Loucy (cell line): Measurements from ENCODE around the gene CACNA1C.

Source experiments
- H2AFZ ChIP-seq: fragments of 200-600 bp; sonication (generic); 2 replicates; pipeline ENCODE4 v1.6.0; 2016; ENCODE audit warnings: antibody characterized with exemption, mild to moderate bottlenecking, low read length, moderate library complexity
- H3F3A ChIP-seq: fragments of 200-600 bp; 2 replicates; pipeline ENCODE4 v1.6.0; 2016; ENCODE audit warnings: antibody characterized with exemption, low read depth, mild to moderate bottlenecking
- H3K27me3 ChIP-seq: fragments of 200-600 bp; sonication (generic); 2 replicates; pipeline ENCODE4 v1.6.1; 2014; ENCODE audit warnings: low read length, mild to moderate bottlenecking; ENCODE audit not compliant: insufficient read depth, poor library complexity, severe bottlenecking
- H3K36me3 ChIP-seq: fragments of 200-600 bp; sonication (generic); 2 replicates; pipeline ENCODE4 v1.6.1; 2016; ENCODE audit warnings: low read length; ENCODE audit not compliant: insufficient read depth
- H3K4me1 ChIP-seq: fragments of 200-600 bp; sonication (generic); 2 replicates; pipeline ENCODE4 v1.5.1; 2014; ENCODE audit warnings: low read length, mild to moderate bottlenecking; ENCODE audit not compliant: insufficient read depth, poor library complexity, severe bottlenecking
- H3K4me2 ChIP-seq: fragments of 200-600 bp; sonication (generic); 2 replicates; pipeline ENCODE4 v1.6.0; 2014; ENCODE audit warnings: antibody characterized with exemption, low read length, low read depth, mild to moderate bottlenecking; ENCODE audit not compliant: poor library complexity, severe bottlenecking
- H3K4me3 ChIP-seq: fragments of 200-600 bp; sonication (generic); 2 replicates; pipeline ENCODE4 v1.5.1; 2014; ENCODE audit warnings: low read length, mild to moderate bottlenecking, mixed read lengths; ENCODE audit not compliant: poor library complexity, severe bottlenecking
- H3K79me2 ChIP-seq: fragments of 200-600 bp; sonication (generic); 2 replicates; pipeline ENCODE4 v1.6.1; 2014; ENCODE audit warnings: low read length; ENCODE audit not compliant: insufficient read depth
- H3K9ac ChIP-seq: fragments of 200-600 bp; sonication (generic); 2 replicates; pipeline ENCODE4 v1.6.0; 2014; ENCODE audit warnings: mild to moderate bottlenecking, low read depth, low read length, moderate library complexity; ENCODE audit not compliant: poor library complexity, severe bottlenecking
- H3K9me2 ChIP-seq: fragments of 200-600 bp; sonication (generic); replicated peaks from 2 replicates; pipeline ENCODE4 v1.6.1; 2016; ENCODE audit warnings: low read depth, low read length, mixed read lengths
- H3K9me3 ChIP-seq: fragments of 200-600 bp; sonication (generic); 2 replicates; pipeline ENCODE4 v1.6.1; 2014; ENCODE audit warnings: mild to moderate bottlenecking, antibody characterized with exemption, low read length, low read depth; ENCODE audit not compliant: insufficient read depth
- H4K20me1 ChIP-seq: fragments of 200-600 bp; sonication (generic); 2 replicates; pipeline ENCODE4 v1.6.0; 2014; ENCODE audit warnings: antibody characterized with exemption, low read length, mild to moderate bottlenecking; ENCODE audit not compliant: insufficient read depth, poor library complexity, severe bottlenecking
- CTCF ChIP-seq: fragments of 200-600 bp; sonication (generic); conservative IDR thresholded peaks from 2 replicates; pipeline ENCODE4 v1.5.1; 2014; ENCODE audit warnings: mild to moderate bottlenecking, antibody characterized with exemption, low read length
- EZH2phosphoT487 ChIP-seq: fragments of 200-600 bp; IDR thresholded peaks from 2 replicates; pipeline ENCODE4 v1.6.1; 2018; ENCODE audit warnings: antibody characterized with exemption, mild to moderate bottlenecking, moderate library complexity, borderline replicate concordance

CACNA1C gene

GRCh38 chr12:2431810-2432209 lies 379.0 kb downstream of the CACNA1C start:
- H3K9me2 ChIP-seq: no peaks in the 10 kb centered on the region
- H3K9ac ChIP-seq: no peak overlapping the region
- H3F3A ChIP-seq: no peaks in the 10 kb centered on the region
- H3K9me3 ChIP-seq: no peaks in the 10 kb centered on the region
- no peaks in the 10 kb centered on the region for H3K4me1 ChIP-seq
- no peaks in the 10 kb centered on the region for H3K36me3 ChIP-seq
- no peaks in the 10 kb centered on the region for H3K79me2 ChIP-seq
- H4K20me1 ChIP-seq: no peaks in the 10 kb centered on the region
- TF ChIP-seq EZH2phosphoT487 (no peak), CTCF (no peak)
- H3K4me2 ChIP-seq: no peak overlapping the region
- H3K27me3 ChIP-seq: no peaks in the 10 kb centered on the region
- no peak overlapping the region for H3K4me3 ChIP-seq
- H2AFZ ChIP-seq: no peak overlapping the region

- TF ChIP-seq EZH2phosphoT487: no peak
- no peak for TF ChIP-seq CTCF
- H3K9ac ChIP-seq: no peak overlapping the region
- H4K20me1 ChIP-seq: no peaks in the 10 kb centered on the region
- H3K9me2 ChIP-seq: no peaks in the 10 kb centered on the region
- no peaks in the 10 kb centered on the region for H3K79me2 ChIP-seq
- H3K4me1 ChIP-seq: no peaks in the 10 kb centered on the region
- H2AFZ ChIP-seq: no peak overlapping the region
- H3K4me2 ChIP-seq: no peak overlapping the region
- no peaks in the 10 kb centered on the region for H3F3A ChIP-seq
- H3K9me3 ChIP-seq: no peaks in the 10 kb centered on the region
- H3K36me3 ChIP-seq: no peaks in the 10 kb centered on the region
- H3K27me3 ChIP-seq: no peaks in the 10 kb centered on the region
- no peak overlapping the region for H3K4me3 ChIP-seq
Measured at GRCh38 chr12:2432856-2433255, 380.1 kb downstream of the CACNA1C start.

DNA sequence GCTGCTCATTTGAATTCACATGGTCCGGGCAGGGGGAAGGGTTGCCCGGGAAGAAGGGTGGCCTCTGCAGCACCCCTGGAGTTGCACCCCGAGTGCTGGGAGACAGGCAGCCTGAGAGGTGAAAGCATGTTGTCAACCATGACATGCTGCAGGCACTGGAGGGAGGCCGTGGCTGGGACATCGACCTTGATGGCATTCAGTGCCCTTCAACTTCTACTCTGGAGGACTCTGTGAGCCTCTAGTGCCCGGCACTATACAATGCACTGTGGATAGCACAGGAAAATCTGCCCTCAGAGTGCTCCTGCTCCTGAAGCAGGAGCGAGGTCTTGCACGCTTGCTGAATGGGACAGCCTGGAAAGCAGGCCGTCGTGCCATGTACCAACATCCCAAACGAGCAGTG lies 382.7 kb downstream of the CACNA1C start:
- Histone ChIP-seq H3K4me3 (no peak overlapping the region), H4K20me1 (no peaks in the 10 kb centered on the region), H3K9me3 (no peaks in the 10 kb centered on the region), H3K4me1 (no peaks in the 10 kb centered on the region), H2AFZ (no peak overlapping the region), H3K9me2 (no peaks in the 10 kb centered on the region), H3K36me3 (no peaks in the 10 kb centered on the region), H3K79me2 (no peaks in the 10 kb centered on the region), H3K4me2 (no peak overlapping the region), H3F3A (no peaks in the 10 kb centered on the region), H3K9ac (no peak overlapping the region), H3K27me3 (no peaks in the 10 kb centered on the region)
- TF ChIP-seq EZH2phosphoT487 (no peak), CTCF (no peak)
